T-cell (primary cell): Measurements from ENCODE around the gene UTP20. TPM values are rescaled to one million over a fixed set of nuclear protein-coding genes. Genes with fewer than 3 reads are reported as not detected.
"Not testable (repeated sequence)": the region's sequence is repeated elsewhere in the genome, so short reads cannot be mapped to it uniquely, and the experiment has no call there.

Experiments used
- ATAC-seq, 4 experiments: fragments of 200-7000 bp in 3 of 4; fragments of 150-1000 bp in 1 of 4; cut with Tn5 transposase; replicated peaks in 1 of 4; 1 replicate in 3 of 4; 2 replicates in 1 of 4; pipeline ENCODE4 v1.10.0; 2021; ENCODE audit warnings: moderate library complexity in 3 of 4, mild to moderate bottlenecking in 2 of 4, moderate number of reproducible peaks in 1 of 4
- CTCF ChIA-PET, 2 donors: fragments of 300-600 bp; sonication (Branson Sonifier 250); formaldehyde crosslinking; loops; one replicate each; lab custom pipeline; 2022; ENCODE audit warnings: antibody characterized with exemption in 2 of 2; lab: Charles Lee
- POLR2A ChIA-PET, 2 donors: fragments of 300-600 bp; sonication (Branson Sonifier 250); formaldehyde crosslinking; loops; one replicate each; lab custom pipeline; 2022; ENCODE audit warnings: antibody characterized with exemption in 2 of 2; lab: Charles Lee
- DNase-seq, 35 experiments: peaks; one replicate each; pipeline versions ENCODE4 v3.0.0 to v3.0.0-alpha.2; 2013 to 2023
- H3K27ac ChIP-seq: one replicate; pipeline ENCODE4 v1.5.1; 2013; ENCODE audit warnings: low read length
- H3K27me3 ChIP-seq, 2 experiments: replicated peaks in 1 of 2; 1 replicate in 1 of 2; 2 replicates in 1 of 2; pipeline versions ENCODE4 v1.6.1 to v1.7.0; 2013; ENCODE audit warnings: low read length in 1 of 2, mixed read lengths in 1 of 2; ENCODE audit not compliant: control insufficient read depth in 2 of 2, insufficient read depth in 2 of 2; ENCODE audit errors: extremely low read depth in 1 of 2
- H3K36me3 ChIP-seq, 2 donors: 1 replicate in 1 of 2; 2 replicates in 1 of 2; pipeline versions ENCODE4 v1.6.1 to v1.7.0; 2013; ENCODE audit warnings: low read length in 1 of 2; ENCODE audit not compliant: control insufficient read depth in 2 of 2, insufficient read depth in 1 of 2; ENCODE audit errors: extremely low read depth in 1 of 2
- H3K4me1 ChIP-seq, 2 experiments: 1 replicate in 1 of 2; 2 replicates in 1 of 2; pipeline versions ENCODE4 v1.6.1 to v1.7.0; 2013; ENCODE audit warnings: low read length in 2 of 2, mixed read lengths in 1 of 2; ENCODE audit not compliant: insufficient read depth in 2 of 2, control insufficient read depth in 1 of 2; ENCODE audit errors: extremely low read depth in 1 of 2
- H3K4me3 ChIP-seq, 2 donors: 1 replicate in 1 of 2; 2 replicates in 1 of 2; pipeline versions ENCODE4 v1.5.1 to v1.7.0; 2013; ENCODE audit warnings: mild to moderate bottlenecking in 2 of 2, low read length in 1 of 2, moderate library complexity in 1 of 2; ENCODE audit not compliant: control insufficient read depth in 1 of 2; ENCODE audit errors: extremely low read depth in 1 of 2
- H3K9me3 ChIP-seq: 2 replicates; pipeline ENCODE4 v1.7.0; 2013
- H3K27ac Mint-ChIP-seq, 2 donors: one replicate each; pipeline ENCODE4 v1.8.0; 2020 to 2021; ENCODE audit warnings: mild to moderate bottlenecking in 2 of 2, mixed read lengths in 2 of 2
- H3K27me3 Mint-ChIP-seq, 2 donors: one replicate each; pipeline ENCODE4 v1.8.0; 2021 to 2022; ENCODE audit warnings: mixed read lengths in 2 of 2
- H3K36me3 Mint-ChIP-seq: one replicate; pipeline ENCODE4 v1.8.0; 2021; ENCODE audit warnings: mixed read lengths
- H3K4me1 Mint-ChIP-seq, 3 donors: one replicate each; pipeline ENCODE4 v1.8.0; 2020 to 2022; ENCODE audit warnings: mixed read lengths in 3 of 3, mild to moderate bottlenecking in 1 of 3
- H3K4me3 Mint-ChIP-seq, 3 donors: one replicate each; pipeline ENCODE4 v1.8.0; 2020 to 2022; ENCODE audit warnings: mild to moderate bottlenecking in 3 of 3, mixed read lengths in 3 of 3, moderate library complexity in 3 of 3
- H3K9me3 Mint-ChIP-seq, 3 donors: one replicate each; pipeline ENCODE4 v1.8.0; 2020 to 2022; ENCODE audit warnings: mixed read lengths in 3 of 3
- WGBS: methylation state at CpG from one replicate; pipeline ENCODE4 v1.1.5; 2013; ENCODE audit warnings: missing lambda C conversion rate; ENCODE audit not compliant: insufficient coverage; 5-methylcytosine and 5-hydroxymethylcytosine counted together
- total RNA-seq, 35 experiments: library from RNA in 6 of 35; stranded (reverse) in 6 of 35; fragments of 120-200 nt in 1 of 35; gene quantifications; one replicate each; pipeline versions ENCODE4 v1.2.1 to v1.2.4 and lab custom pipeline; 2013 to 2026

UTP20 gene
- total RNA-seq, 5 donors from 2014 or later (not counting 1 experiment from before 2014, with no cell fraction given) = 12.7 to 16.9 (median 14.6) TPM

GRCh38 chr12:101356794-101357193 is 76.9 kb downstream of the UTP20 start:
- Mint-ChIP-seq H3K36me3 (peaks cover 67% of the 10 kb centered on the region), H3K4me1 (no peaks in the 10 kb centered on the region), H3K27me3 (no peaks in the 10 kb centered on the region), H3K9me3 (no peaks in the 10 kb centered on the region), H3K4me3 (no peak overlapping the region), H3K27ac (no peak overlapping the region)
- peaks cover 9 to 55% of the 10 kb centered on the region in 2 donors for H3K36me3 ChIP-seq
- H3K27me3 ChIP-seq = no peaks in the 10 kb centered on the region
- no peak overlapping the region for H3K4me3 ChIP-seq
- no CpG with 5 or more reads among the region's 5 CpGs for WGBS
- H3K9me3 ChIP-seq = no peaks in the 10 kb centered on the region
- ATAC-seq (no peak), DNase-seq (no peak)
- POLR2A ChIA-PET = no interaction called here
- no peak overlapping the region for H3K27ac ChIP-seq
- no peaks in the 10 kb centered on the region for H3K4me1 ChIP-seq
- CTCF ChIA-PET = no interaction called here

DNA sequence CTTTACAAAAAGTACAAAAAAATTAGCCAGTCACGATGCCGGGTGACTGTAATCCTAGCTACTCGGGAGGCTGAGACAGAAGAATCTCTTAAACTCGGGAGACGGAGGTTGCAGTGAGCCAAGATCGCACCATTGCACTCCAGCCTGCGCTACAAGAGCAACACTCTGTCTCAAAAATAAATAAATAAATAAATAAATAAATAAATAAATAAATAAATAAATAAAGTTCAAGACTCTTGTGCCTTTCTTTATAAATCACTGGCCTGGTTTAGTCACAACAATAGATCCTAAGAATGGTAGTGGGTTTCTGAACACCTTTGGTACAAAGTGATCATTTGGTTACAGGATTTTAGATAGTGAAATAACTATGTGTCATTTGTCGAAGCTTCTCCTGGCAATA is 81.5 kb downstream of the UTP20 start:
- H3K36me3 Mint-ChIP-seq = peaks cover 67% of the 10 kb centered on the region
- Histone ChIP-seq H3K36me3 (peaks cover 4 to 65% of the 10 kb centered on the region in 2 donors), H3K4me1 (no peaks in the 10 kb centered on the region), H3K27me3 (no peaks in the 10 kb centered on the region), H3K27ac (no peak overlapping the region), H3K4me3 (no peak overlapping the region), H3K9me3 (no peaks in the 10 kb centered on the region)
- WGBS = 100% methylated on average over 1 of the region's 8 CpGs
- H3K27me3 Mint-ChIP-seq = no peaks in the 10 kb centered on the region
- no peak overlapping the region for H3K4me3 Mint-ChIP-seq
- ATAC-seq (no peak), DNase-seq (no peak)
- H3K27ac Mint-ChIP-seq = no peak overlapping the region
- ChIA-PET POLR2A (no interaction called here), CTCF (no interaction called here)
- no peaks in the 10 kb centered on the region for H3K9me3 Mint-ChIP-seq
- H3K4me1 Mint-ChIP-seq = no peaks in the 10 kb centered on the region

GRCh38 chr12:101368016-101368415 is 88.1 kb downstream of the UTP20 start:
- Histone ChIP-seq H3K36me3 (peaks cover 15 to 85% of the 10 kb centered on the region in 2 donors), H3K4me1 (no peaks in the 10 kb centered on the region), H3K9me3 (no peaks in the 10 kb centered on the region), H3K4me3 (no peak overlapping the region), H3K27me3 (no peaks in the 10 kb centered on the region), H3K27ac (no peak overlapping the region)
- DNase-seq = no peak
- no peaks in the 10 kb centered on the region for H3K27me3 Mint-ChIP-seq
- POLR2A ChIA-PET = interaction anchor here in 1 of 2 donors (0.7 kb wide), 1 partner anchor 130 kb away, joined by 8 read pairs; no protein-coding TSS in a partner anchor
- CTCF ChIA-PET = no interaction called here
- no peak overlapping the region for H3K27ac Mint-ChIP-seq
- ATAC-seq = no peak
- no peak overlapping the region for H3K4me3 Mint-ChIP-seq
- H3K9me3 Mint-ChIP-seq = no peaks in the 10 kb centered on the region
- H3K36me3 Mint-ChIP-seq = peaks cover 64% of the 10 kb centered on the region
- WGBS = 83% methylated on average over 4 of the region's 6 CpGs
- H3K4me1 Mint-ChIP-seq = no peaks in the 10 kb centered on the region

DNA sequence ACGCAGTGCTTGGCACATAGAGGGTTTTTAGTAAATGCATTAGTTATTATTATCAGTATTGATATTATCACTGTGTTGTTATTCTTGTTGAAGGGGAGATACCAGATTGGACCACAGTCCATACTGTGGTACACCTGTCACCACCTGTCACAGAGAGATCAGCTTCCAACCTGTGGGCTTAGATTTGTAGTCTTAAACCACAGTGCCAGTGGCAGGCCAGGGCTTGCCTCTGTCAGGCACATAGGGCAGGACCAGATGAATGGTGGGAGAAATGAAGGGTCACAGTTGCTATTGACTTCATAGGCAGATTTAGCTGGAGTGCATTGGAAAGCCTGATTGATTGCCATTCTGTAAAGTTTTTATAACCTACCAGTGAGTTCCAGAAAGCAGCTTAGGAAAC is 92.5 kb downstream of the UTP20 start:
- CTCF ChIA-PET = no interaction called here
- no peaks in the 10 kb centered on the region for H3K4me1 Mint-ChIP-seq
- Histone ChIP-seq H3K4me1 (no peaks in the 10 kb centered on the region), H3K4me3 (no peak overlapping the region), H3K27me3 (no peaks in the 10 kb centered on the region), H3K36me3 (peaks cover 9 to 70% of the 10 kb centered on the region in 2 donors), H3K9me3 (no peaks in the 10 kb centered on the region), H3K27ac (no peak overlapping the region)
- POLR2A ChIA-PET = no interaction called here
- DNase-seq = no peak
- H3K27ac Mint-ChIP-seq = no peak overlapping the region
- peaks cover 54% of the 10 kb centered on the region for H3K36me3 Mint-ChIP-seq
- WGBS = no CpG with 5 or more reads among the region's 1 CpG
- H3K27me3 Mint-ChIP-seq = no peaks in the 10 kb centered on the region
- no peak for ATAC-seq
- H3K9me3 Mint-ChIP-seq = no peaks in the 10 kb centered on the region
- no peak overlapping the region for H3K4me3 Mint-ChIP-seq

- H3K4me3 Mint-ChIP-seq = no peak overlapping the region
- ChIA-PET CTCF (no interaction called here), POLR2A (no interaction called here)
- H3K27ac Mint-ChIP-seq = peak overlapping the region; percentile 8 to 41
- Histone ChIP-seq H3K9me3 (no peaks in the 10 kb centered on the region), H3K27me3 (no peaks in the 10 kb centered on the region), H3K36me3 (peaks cover 0 to 67% of the 10 kb centered on the region in 2 donors), H3K27ac (no peak overlapping the region), H3K4me3 (no peak overlapping the region), H3K4me1 (no peaks in the 10 kb centered on the region)
- DNase-seq (no peak), ATAC-seq (no peak)
- H3K27me3 Mint-ChIP-seq = no peaks in the 10 kb centered on the region
- no CpG with 5 or more reads among the region's 5 CpGs for WGBS
- peaks cover 59% of the 10 kb centered on the region for H3K36me3 Mint-ChIP-seq
- no peaks in the 10 kb centered on the region for H3K4me1 Mint-ChIP-seq
- no peaks in the 10 kb centered on the region for H3K9me3 Mint-ChIP-seq
These were observed 95.7 kb downstream of the UTP20 start for GRCh38 chr12:101375573-101375972.

DNA sequence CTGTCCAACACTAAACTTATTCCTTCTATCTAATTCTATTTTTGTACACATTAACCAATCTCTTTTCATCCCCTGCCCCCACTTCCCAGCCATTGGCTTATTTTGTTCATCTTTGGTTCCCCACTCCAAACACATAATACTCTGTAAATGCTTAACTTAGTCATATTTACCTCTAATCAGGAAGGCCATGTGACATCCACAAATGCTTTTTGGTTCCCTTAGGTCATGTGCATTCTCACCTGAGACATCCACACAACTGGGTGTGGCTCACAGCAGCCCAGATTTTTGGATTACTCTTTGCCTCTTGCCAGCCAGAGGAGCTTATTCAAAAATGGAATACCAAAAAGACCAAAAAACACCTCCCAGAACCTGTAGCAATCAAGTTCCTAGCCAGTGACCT is 99.2 kb downstream of the UTP20 start:
- peaks cover 57% of the 10 kb centered on the region for H3K36me3 Mint-ChIP-seq
- no peaks in the 10 kb centered on the region for H3K4me1 Mint-ChIP-seq
- CTCF ChIA-PET = no interaction called here

GRCh38 chr12:101391181-101391580 is 111.3 kb downstream of the UTP20 start:
- POLR2A ChIA-PET, H3K4me1 Mint-ChIP-seq, CTCF ChIA-PET, H3K4me3 Mint-ChIP-seq, ATAC-seq, H3K4me1 ChIP-seq, DNase-seq, H3K27me3 Mint-ChIP-seq, H3K9me3 ChIP-seq, H3K9me3 Mint-ChIP-seq, H3K27ac Mint-ChIP-seq, H3K27me3 ChIP-seq, H3K27ac ChIP-seq, H3K4me3 ChIP-seq: not testable (repeated sequence)
- H3K36me3 Mint-ChIP-seq = peaks cover 59% of the 10 kb centered on the region
- H3K36me3 ChIP-seq = peaks cover 6 to 38% of the 10 kb centered on the region in 2 donors
- WGBS = no CpG with 5 or more reads among the region's 3 CpGs

More for the DNA sequence above, 99.2 kb downstream of the UTP20 start:
- POLR2A ChIA-PET = no interaction called here
- Histone ChIP-seq H3K36me3 (peaks cover 5 to 65% of the 10 kb centered on the region in 2 donors), H3K27ac (no peak overlapping the region), H3K4me1 (no peaks in the 10 kb centered on the region), H3K4me3 (no peak overlapping the region), H3K27me3 (no peaks in the 10 kb centered on the region), H3K9me3 (no peaks in the 10 kb centered on the region)
- DNase-seq (no peak), ATAC-seq (no peak)
- Mint-ChIP-seq H3K9me3 (no peaks in the 10 kb centered on the region), H3K4me3 (no peak overlapping the region), H3K27ac (peak overlapping the region in 1 of 2 donors; percentile 11), H3K27me3 (no peaks in the 10 kb centered on the region)
